GM12872 (cell line): ENCODE measurements around the gene PIK3R5.

Experiments used
- TF ChIP-seq, protein P1 (sequence below): IDR thresholded peaks from 3 replicates; pipeline ENCODE4 v1.5.1; 2011; ENCODE audit warnings: low read depth, mild to moderate bottlenecking, low read length, moderate library complexity; ENCODE audit not compliant: insufficient read depth

Gene PIK3R5

DNA sequence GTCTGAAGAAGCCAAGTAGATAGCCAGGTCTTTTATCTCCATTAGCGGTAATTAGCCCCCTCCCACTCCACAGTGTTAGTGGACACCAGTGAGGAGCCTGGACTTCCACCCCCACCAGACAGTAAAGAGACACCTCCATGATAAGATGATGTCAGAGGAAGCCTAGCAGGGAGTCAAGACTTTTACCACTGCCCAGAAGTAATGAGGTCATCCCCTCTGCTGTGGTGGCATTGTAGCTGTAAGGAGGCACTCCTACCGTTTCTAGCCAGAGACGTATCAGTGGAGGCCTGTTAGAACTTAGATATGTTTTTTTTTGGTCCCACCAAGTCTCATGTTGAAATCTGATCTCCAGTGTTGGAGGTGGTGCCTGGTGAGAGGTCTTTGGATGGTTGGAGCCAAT lies 38.1 kb downstream of the PIK3R5 start:
- TF ChIP-seq, protein P1, sequence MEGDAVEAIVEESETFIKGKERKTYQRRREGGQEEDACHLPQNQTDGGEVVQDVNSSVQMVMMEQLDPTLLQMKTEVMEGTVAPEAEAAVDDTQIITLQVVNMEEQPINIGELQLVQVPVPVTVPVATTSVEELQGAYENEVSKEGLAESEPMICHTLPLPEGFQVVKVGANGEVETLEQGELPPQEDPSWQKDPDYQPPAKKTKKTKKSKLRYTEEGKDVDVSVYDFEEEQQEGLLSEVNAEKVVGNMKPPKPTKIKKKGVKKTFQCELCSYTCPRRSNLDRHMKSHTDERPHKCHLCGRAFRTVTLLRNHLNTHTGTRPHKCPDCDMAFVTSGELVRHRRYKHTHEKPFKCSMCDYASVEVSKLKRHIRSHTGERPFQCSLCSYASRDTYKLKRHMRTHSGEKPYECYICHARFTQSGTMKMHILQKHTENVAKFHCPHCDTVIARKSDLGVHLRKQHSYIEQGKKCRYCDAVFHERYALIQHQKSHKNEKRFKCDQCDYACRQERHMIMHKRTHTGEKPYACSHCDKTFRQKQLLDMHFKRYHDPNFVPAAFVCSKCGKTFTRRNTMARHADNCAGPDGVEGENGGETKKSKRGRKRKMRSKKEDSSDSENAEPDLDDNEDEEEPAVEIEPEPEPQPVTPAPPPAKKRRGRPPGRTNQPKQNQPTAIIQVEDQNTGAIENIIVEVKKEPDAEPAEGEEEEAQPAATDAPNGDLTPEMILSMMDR, result no peak

DNA sequence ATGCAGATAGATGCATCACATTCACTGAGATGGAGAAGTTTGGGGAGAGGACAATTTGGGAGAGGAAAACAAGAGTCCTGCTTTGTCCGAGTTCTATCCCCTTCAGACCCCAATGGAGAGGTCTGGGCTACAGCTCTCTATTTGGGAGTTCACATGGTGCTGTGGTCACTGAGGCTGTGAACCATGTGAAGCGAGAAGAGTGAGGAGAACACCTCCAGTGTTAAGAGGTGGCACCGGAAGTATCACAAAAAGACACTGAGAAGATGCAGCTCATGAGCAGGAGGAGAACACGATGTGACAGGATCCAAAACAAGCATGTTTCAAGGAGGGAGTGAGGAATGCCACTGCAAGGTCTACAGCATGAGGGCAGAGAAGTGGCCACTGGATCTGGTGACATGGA lies 39.7 kb downstream of the PIK3R5 start:
- TF ChIP-seq, protein P1, result no peak

DNA sequence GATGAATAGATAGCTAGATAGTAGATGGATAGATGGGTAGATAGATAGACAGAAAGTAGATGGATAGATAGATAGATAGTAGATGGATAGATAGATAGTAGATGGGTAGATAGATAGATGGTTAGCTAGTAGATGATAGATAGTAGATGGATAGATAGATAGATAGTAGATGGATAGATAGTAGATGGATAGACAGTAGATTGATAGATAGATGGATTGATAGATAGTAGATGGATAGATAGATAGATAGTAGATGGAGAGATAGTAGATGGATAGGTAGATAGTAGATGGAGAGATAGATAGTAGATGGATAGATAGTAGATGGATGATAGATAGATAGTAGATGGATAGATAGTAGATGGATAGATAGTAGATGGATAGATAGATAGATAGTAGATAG lies 40.4 kb downstream of the PIK3R5 start:
- TF ChIP-seq, protein P1, result no peak

DNA sequence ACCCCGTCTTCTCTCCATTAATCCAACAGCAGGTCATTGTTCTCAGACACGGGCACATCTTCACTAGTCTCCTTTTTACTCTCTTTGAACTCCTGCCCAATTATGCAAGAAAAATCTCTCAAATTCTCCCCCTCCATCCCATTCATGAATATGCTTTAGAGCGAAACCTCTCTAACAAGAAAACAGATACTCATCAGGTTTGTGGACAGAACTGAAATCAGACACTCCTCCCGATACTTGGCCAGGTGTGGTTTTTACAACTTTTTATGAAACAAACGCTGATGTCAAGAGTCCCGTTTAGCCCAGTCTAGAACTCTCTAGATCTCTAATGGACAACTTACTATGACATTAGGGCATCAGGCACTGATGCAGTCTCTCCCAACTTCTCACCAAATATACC lies 40.9 kb downstream of the PIK3R5 start:
- TF ChIP-seq, protein P1, result no peak

DNA sequence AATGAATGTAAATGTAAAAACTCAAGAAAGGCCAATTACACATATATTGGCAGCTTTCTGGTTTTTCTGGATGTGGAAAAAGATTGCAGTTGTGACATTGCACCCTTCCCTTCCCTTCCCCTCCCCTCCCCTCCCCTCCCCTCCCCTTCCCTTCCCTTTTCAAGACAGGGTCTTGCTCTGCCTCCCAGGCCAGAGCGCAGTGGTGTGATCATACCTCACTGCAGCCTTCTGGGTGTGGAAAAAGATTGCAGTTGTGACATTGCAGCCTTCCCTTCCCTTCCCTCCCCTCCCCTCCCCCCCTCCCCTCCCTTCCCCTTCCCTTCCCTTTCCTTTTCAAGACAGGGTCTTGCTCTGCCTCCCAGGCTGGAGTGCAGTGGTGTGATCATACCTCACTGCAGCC lies 41.7 kb downstream of the PIK3R5 start:
- TF ChIP-seq, protein P1, result no peak

DNA sequence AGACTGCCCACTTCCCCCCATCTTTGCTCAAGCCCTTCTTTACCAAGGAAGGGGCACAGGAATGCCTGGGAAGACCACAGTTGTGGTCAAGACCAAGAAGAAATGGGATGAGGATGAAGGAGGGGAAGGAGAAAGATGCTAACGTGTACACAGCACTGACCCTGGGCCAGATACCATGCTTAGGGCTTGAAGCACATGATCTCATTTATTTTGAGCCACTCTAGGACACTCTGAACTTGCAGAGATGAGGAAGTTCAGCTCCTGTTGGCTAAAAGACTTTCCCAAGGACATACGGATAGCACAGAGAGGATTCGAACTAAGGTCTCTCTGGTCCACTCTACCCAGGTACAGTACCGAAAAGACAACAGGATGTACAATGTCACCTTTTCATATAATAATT lies 42.6 kb downstream of the PIK3R5 start:
- TF ChIP-seq, protein P1, result no peak

DNA sequence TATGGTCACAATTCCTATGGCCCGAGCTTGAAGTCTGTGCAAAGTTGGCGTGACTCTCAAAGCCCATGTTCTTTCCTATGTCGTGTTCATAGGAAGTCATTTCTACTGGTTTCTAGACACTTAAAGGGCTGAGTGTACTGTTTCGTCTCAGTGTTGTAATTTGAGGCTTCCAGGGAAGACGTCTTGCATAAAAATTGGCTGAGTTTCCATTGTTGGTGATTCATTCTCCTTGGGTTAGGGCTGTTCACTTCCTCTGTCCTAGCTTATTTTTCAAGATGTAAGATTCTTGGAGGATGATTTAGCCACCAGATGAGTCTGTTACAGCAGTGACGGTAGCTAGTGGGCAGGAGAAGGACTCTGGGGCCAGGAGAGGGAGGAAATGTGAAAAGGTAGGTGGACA lies 43.1 kb downstream of the PIK3R5 start:
- TF ChIP-seq, protein P1, result no peak

DNA sequence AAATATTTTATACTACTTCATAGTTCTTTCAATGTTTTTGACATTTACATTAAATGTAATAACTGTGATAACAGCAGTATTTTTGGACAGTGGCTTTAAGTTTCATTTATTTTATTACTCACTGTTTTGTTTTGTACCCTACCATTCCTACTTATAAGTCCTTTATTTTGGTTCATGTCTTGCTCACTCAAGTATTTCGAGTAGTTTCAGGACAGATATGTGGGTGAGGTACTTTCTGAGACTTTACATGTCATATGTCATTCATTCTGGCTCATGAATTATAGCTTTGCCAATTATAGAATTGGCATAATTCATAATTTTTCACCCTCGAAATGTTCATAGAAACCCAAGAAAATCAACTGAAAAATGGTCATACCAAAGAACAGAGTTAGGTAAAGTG lies 44.4 kb downstream of the PIK3R5 start:
- TF ChIP-seq, protein P1, result no peak
